ENCODE measurements around the gene MDH2. TPM values are rescaled to one million over a fixed set of nuclear protein-coding genes. Genes with fewer than 3 reads are reported as not detected.

Gene MDH2
- polyA plus RNA-seq, 1 experiment = 116 TPM

- Histone ChIP-seq H3K27ac (ENCODE audit: low read depth, low read length) (peak overlapping the region; percentile 24), H3K9me3 (ENCODE audit: control insufficient read depth, insufficient read depth, low read length) (no peaks in the 10 kb centered on the region), H3K27me3 (ENCODE audit: control insufficient read depth, insufficient read depth, low read length) (no peaks in the 10 kb centered on the region), H3K4me3 (ENCODE audit: low read depth, low read length) (no peak overlapping the region)
- DNase-seq (ENCODE audit: low read depth, low spot score) = peak; percentile 13
- CTCF ChIA-PET = interaction anchor here (1.1 kb wide), 2 partner anchors 17 to 26 kb away, joined by 3 to 6 read pairs; no protein-coding TSS in a partner anchor
- TF ChIP-seq, protein P1, sequence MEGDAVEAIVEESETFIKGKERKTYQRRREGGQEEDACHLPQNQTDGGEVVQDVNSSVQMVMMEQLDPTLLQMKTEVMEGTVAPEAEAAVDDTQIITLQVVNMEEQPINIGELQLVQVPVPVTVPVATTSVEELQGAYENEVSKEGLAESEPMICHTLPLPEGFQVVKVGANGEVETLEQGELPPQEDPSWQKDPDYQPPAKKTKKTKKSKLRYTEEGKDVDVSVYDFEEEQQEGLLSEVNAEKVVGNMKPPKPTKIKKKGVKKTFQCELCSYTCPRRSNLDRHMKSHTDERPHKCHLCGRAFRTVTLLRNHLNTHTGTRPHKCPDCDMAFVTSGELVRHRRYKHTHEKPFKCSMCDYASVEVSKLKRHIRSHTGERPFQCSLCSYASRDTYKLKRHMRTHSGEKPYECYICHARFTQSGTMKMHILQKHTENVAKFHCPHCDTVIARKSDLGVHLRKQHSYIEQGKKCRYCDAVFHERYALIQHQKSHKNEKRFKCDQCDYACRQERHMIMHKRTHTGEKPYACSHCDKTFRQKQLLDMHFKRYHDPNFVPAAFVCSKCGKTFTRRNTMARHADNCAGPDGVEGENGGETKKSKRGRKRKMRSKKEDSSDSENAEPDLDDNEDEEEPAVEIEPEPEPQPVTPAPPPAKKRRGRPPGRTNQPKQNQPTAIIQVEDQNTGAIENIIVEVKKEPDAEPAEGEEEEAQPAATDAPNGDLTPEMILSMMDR (IDR thresholded peaks at IDR 0.05; ENCODE audit: low read depth, low read length) = no peak
- POLR2A ChIA-PET = interaction anchor here (1.0 kb wide), 1 partner anchor 10 kb away, joined by 4 read pairs; the partner anchor contains the start of genes MDH2 and STYXL1
Measured at GRCh38 chr7:76037310-76037709, 10.6 kb upstream of the MDH2 start.

GRCh38 chr7:76040126-76040525 is 7.8 kb upstream of the MDH2 start:
- Histone ChIP-seq H3K4me3 (ENCODE audit: low read depth, low read length) (no peak overlapping the region), H3K9me3 (ENCODE audit: control insufficient read depth, insufficient read depth, low read length) (no peaks in the 10 kb centered on the region), H3K27me3 (ENCODE audit: control insufficient read depth, insufficient read depth, low read length) (no peaks in the 10 kb centered on the region), H3K27ac (ENCODE audit: low read depth, low read length) (no peak overlapping the region)
- no peak for DNase-seq (ENCODE audit: low read depth, low spot score)
- ChIA-PET POLR2A (no interaction called here), CTCF (interaction anchor here (2.3 kb wide), 1 partner anchor 20 kb away, joined by 10 read pairs; no protein-coding TSS in a partner anchor)
- TF ChIP-seq, protein P1 (IDR thresholded peaks at IDR 0.05; ENCODE audit: low read depth, low read length) = no peak

- Histone ChIP-seq H3K9me3 (ENCODE audit: control insufficient read depth, insufficient read depth, low read length) (no peaks in the 10 kb centered on the region; the same call in 1 of the 2 replicates), H3K27ac (ENCODE audit: low read depth, low read length) (no peak overlapping the region), H3K4me3 (ENCODE audit: low read depth, low read length) (no peak overlapping the region), H3K27me3 (ENCODE audit: control insufficient read depth, insufficient read depth, low read length) (no peaks in the 10 kb centered on the region)
- TF ChIP-seq, protein P1 (IDR thresholded peaks at IDR 0.05; ENCODE audit: low read depth, low read length) = no peak
- ChIA-PET CTCF (no interaction called here), POLR2A (no interaction called here)
- DNase-seq (ENCODE audit: low read depth, low spot score) = no peak
Measured at GRCh38 chr7:76044375-76044865, 3.5 kb upstream of the MDH2 start.

- Histone ChIP-seq H3K4me3 (ENCODE audit: low read depth, low read length) (peak overlapping the region; percentile 100), H3K9me3 (ENCODE audit: control insufficient read depth, insufficient read depth, low read length) (no peaks in the 10 kb centered on the region; the same call in 1 of the 2 replicates), H3K27me3 (ENCODE audit: control insufficient read depth, insufficient read depth, low read length) (no peaks in the 10 kb centered on the region), H3K27ac (ENCODE audit: low read depth, low read length) (peak overlapping the region; percentile 98)
- CTCF ChIA-PET = interaction anchor here (0.6 to 1.6 kb wide), 2 partner anchors 22 to 39 kb away, joined by 3 to 4 read pairs; no protein-coding TSS in a partner anchor
- TF ChIP-seq, protein P1 (IDR thresholded peaks at IDR 0.05; ENCODE audit: low read depth, low read length) = no peak
- no peak for DNase-seq (ENCODE audit: low read depth, low spot score)
- POLR2A ChIA-PET = interaction anchor here (0.6 to 1.9 kb wide), 17 partner anchors 10 to 408 kb away, joined by 3 to 9 read pairs (median 4); no protein-coding TSS in a partner anchor
Measured at GRCh38 chr7:76047305-76047810, 548 bp upstream of the MDH2 start.

DNA sequence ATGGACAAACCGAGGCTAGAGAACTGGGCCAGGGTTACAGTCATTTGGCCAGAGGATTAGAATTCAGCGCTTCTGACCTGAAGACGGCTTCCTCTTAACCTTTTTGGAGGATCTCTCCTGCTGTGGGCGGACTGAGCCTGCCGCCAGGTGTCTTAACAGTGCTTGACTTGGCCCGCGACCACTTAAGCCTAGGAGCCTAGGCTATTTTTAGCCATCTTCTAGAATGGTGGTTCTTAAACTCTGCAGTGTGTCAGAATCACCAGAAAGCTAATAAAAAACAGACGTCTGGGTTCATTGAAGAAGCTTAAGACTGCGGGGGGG is 722 bp downstream of the MDH2 start:
- DNase-seq (ENCODE audit: low read depth, low spot score) = no peak
- TF ChIP-seq, protein P1 (IDR thresholded peaks at IDR 0.05; ENCODE audit: low read depth, low read length) = no peak
- POLR2A ChIA-PET = interaction anchor here (0.7 to 1.9 kb wide), 4 partner anchors 19 to 122 kb away, joined by 3 to 7 read pairs (median 4); no protein-coding TSS in a partner anchor

More for the DNA sequence above, 722 bp downstream of the MDH2 start:
- Histone ChIP-seq H3K27ac (ENCODE audit: low read depth, low read length) (peak overlapping the region; percentile 98), H3K4me3 (ENCODE audit: low read depth, low read length) (peak overlapping the region; percentile 100), H3K27me3 (ENCODE audit: control insufficient read depth, insufficient read depth, low read length) (no peaks in the 10 kb centered on the region), H3K9me3 (ENCODE audit: control insufficient read depth, insufficient read depth, low read length) (no peaks in the 10 kb centered on the region; the same call in 1 of the 2 replicates)
- CTCF ChIA-PET = interaction anchor here (1.6 kb wide), 1 partner anchor 21 kb away, joined by 4 read pairs; no protein-coding TSS in a partner anchor

Data from AG04450 (cell line).